HepG2 (cell line): ENCODE measurements around the gene SCYGR2. TPM values are rescaled to one million over a fixed set of nuclear protein-coding genes. Genes with fewer than 3 reads are reported as not detected.

Experiments used
- ATAC-seq: fragments of 200-7000 bp; cut with Tn5 transposase; 3 replicates; pipeline ENCODE4 v1.9.1; 2020; ENCODE audit warnings: mild to moderate bottlenecking, moderate library complexity
- BruUV-seq: library from RNA; stranded (reverse); fragments of 400-500 nt; replicated peaks from 2 replicates; lab custom pipeline; 2021; lab: Mats Ljungman, UMichigan
- CTCF ChIA-PET: fragments of 300-600 bp; formaldehyde crosslinking; extraction: SDS; loops from one replicate; lab custom pipeline; 2021; ENCODE audit warnings: low total read pairs, inconsistent platforms, low intra/inter-chr PET ratio; lab: Yijun Ruan, JAX
- POLR2A ChIA-PET: fragments of 350-600 bp; sonication (Branson Sonifier 250); formaldehyde crosslinking; loops from one replicate; lab custom pipeline; 2020; ENCODE audit warnings: antibody characterized with exemption, inconsistent platforms; lab: Yijun Ruan, JAX
- DNase-seq: peaks from one replicate; pipeline ENCODE4 v3.0.0-alpha.2; 2015; ENCODE audit warnings: low spot score
- FAIRE-seq: peaks from 3 replicates; lab custom pipeline; 2011; peaks lifted over from hg19 to GRCh38; lab: Jason Lieb, UNC
- H2AFZ ChIP-seq: one replicate; pipeline ENCODE4 v1.6.1; 2011; ENCODE audit warnings: low read length, inconsistent platforms
- H3K27ac ChIP-seq: fragments of 300-600 bp; 3 replicates; pipeline ENCODE4 v1.8.0; 2011; ENCODE audit warnings: mixed run types, mild to moderate bottlenecking, mixed read lengths, low read length, inconsistent platforms; ENCODE audit not compliant: insufficient read depth; ENCODE audit errors: extremely low read length
- H3K27me3 ChIP-seq, 2 experiments: fragments of 200-600 bp in 1 of 2; 2 replicates in 1 of 2; 3 replicates in 1 of 2; pipeline versions ENCODE4 v1.6.0 to v1.8.0; 2011; ENCODE audit warnings: low read length in 2 of 2, mild to moderate bottlenecking in 2 of 2, moderate library complexity in 2 of 2, inconsistent platforms in 1 of 2; ENCODE audit not compliant: insufficient read depth in 2 of 2, control insufficient read depth in 1 of 2
- H3K36me3 ChIP-seq, 2 experiments: fragments of 200-600 bp in 1 of 2; replicated peaks in 1 of 2; 2 replicates in 1 of 2; 3 replicates in 1 of 2; pipeline versions ENCODE4 v1.5.1 to v1.8.0; 2011; ENCODE audit warnings: low read length in 2 of 2, inconsistent platforms in 1 of 2; ENCODE audit not compliant: insufficient read depth in 2 of 2, control insufficient read depth in 1 of 2
- H3K4me1 ChIP-seq: 2 replicates; pipeline ENCODE4 v1.5.1; 2012; ENCODE audit warnings: low read length, inconsistent platforms; ENCODE audit not compliant: insufficient read depth
- H3K4me2 ChIP-seq: 2 replicates; pipeline ENCODE4 v1.6.0; 2011; ENCODE audit warnings: low read depth, low read length, inconsistent platforms
- H3K4me3 ChIP-seq, 3 experiments: fragments of 200-600 bp in 1 of 3; sonication (generic), shearing (Covaris generic) in 1 of 3; replicated peaks in 1 of 3; 2 replicates each; pipeline ENCODE4 v1.5.1; 2011 to 2016; ENCODE audit warnings: low read length in 3 of 3, inconsistent platforms in 2 of 3, low read depth in 2 of 3, mild to moderate bottlenecking in 2 of 3, control low read depth in 1 of 3, mixed read lengths in 1 of 3; ENCODE audit not compliant: insufficient read depth in 1 of 3
- H3K79me2 ChIP-seq: one replicate; pipeline ENCODE4 v1.6.1; 2011; ENCODE audit warnings: low read length, inconsistent platforms; ENCODE audit not compliant: insufficient read depth
- H3K9ac ChIP-seq: 2 replicates; pipeline ENCODE4 v1.6.0; 2011; ENCODE audit warnings: mild to moderate bottlenecking, low read depth, low read length, inconsistent platforms; ENCODE audit not compliant: insufficient read depth
- H3K9me3 ChIP-seq: 2 replicates; pipeline ENCODE4 v1.5.1; 2012; ENCODE audit warnings: mild to moderate bottlenecking, low read length
- H4K20me1 ChIP-seq: 2 replicates; pipeline ENCODE4 v1.6.0; 2011; ENCODE audit warnings: inconsistent platforms, mild to moderate bottlenecking, low read length, moderate library complexity; ENCODE audit not compliant: insufficient read depth
- CEBPB ChIP-seq: IDR thresholded peaks from 2 replicates; pipeline ENCODE4 v1.6.1; 2011; ENCODE audit warnings: low read depth, low read length, improper control_type of control experiment, borderline replicate concordance
- EP300 ChIP-seq, 3 experiments: sonication (generic) in 1 of 3; formaldehyde crosslinking in 1 of 3; IDR thresholded peaks; 2 replicates each; pipeline versions ENCODE4 v1.5.1 to v1.6.1; 2011 to 2020; ENCODE audit warnings: low read depth in 2 of 3, low read length in 2 of 3, borderline replicate concordance in 1 of 3, improper control_type of control experiment in 1 of 3, mild to moderate bottlenecking in 1 of 3, missing genetic modification reagents in 1 of 3, moderate library complexity in 1 of 3
- SOX6 ChIP-seq, 2 experiments: fragments of 450-650 bp in 1 of 2; sonication (generic) in 1 of 2; formaldehyde crosslinking in 1 of 2; IDR thresholded peaks; 2 replicates each; pipeline versions ENCODE4 v1.4.0 to v1.6.1; 2017 to 2020; ENCODE audit warnings: antibody characterized with exemption in 1 of 2, mild to moderate bottlenecking in 1 of 2, missing genetic modification reagents in 1 of 2
- WGBS: methylation state at CpG from one replicate; pipeline ENCODE4 v1.1.6; 2017; ENCODE audit warnings: low lambda C conversion rate; 5-methylcytosine and 5-hydroxymethylcytosine counted together
- in situ Hi-C: cut with HindIII; loops from 2 replicates; pipeline ENCODE4 v1.10.0; 2017; ENCODE audit warnings: low pct_unique_long_range_greater_than_20kb; ENCODE audit not compliant: extremely low pct_ligation_motif_present
- intact Hi-C: fragments of 100-400 bp; cut with micrococcal nuclease; formaldehyde crosslinking; loops from one replicate; pipeline ENCODE4 v1.10.0; 2022; ENCODE audit not compliant: unreplicated experiment
- polyA plus RNA-seq, 8 experiments: library from polyadenylated mRNA; depleted of rRNA in 3 of 8; stranded (reverse) in 7 of 8; unstranded in 1 of 8; fragments of >200 nt; fragmentation: Illumina TruSeq in 4 of 8; extraction: Trizol in 4 of 8; gene quantifications; 2 replicates each; pipeline versions ENCODE4 v1.2.1 to v1.2.3, GENCODE V29; 2011 to 2016; ENCODE audit warnings: low read depth in 4 of 8, missing spikeins in 1 of 8, mixed read lengths in 1 of 8; ENCODE audit not compliant: insufficient read depth in 1 of 8
- total RNA-seq, 5 experiments: library from RNA; depleted of rRNA; stranded (reverse); fragments of >200 nt; fragmentation: Illumina TruSeq; extraction: Trizol; gene quantifications; 2 replicates each; pipeline ENCODE4 v1.2.3, GENCODE V29; 2016; ENCODE audit warnings: low read depth in 1 of 5
- TF ChIP-seq, protein P1 (sequence below): sonication (generic); formaldehyde crosslinking; IDR thresholded peaks from 2 replicates; pipeline ENCODE4 v1.5.0; 2020; ENCODE audit warnings: mild to moderate bottlenecking, missing genetic modification reagents, borderline replicate concordance
- TF ChIP-seq, protein P2 (sequence below): sonication (generic); formaldehyde crosslinking; IDR thresholded peaks from 2 replicates; pipeline ENCODE4 v1.8.0; 2022; ENCODE audit warnings: mild to moderate bottlenecking, missing genetic modification reagents, moderate library complexity

SCYGR2 gene
- total and polyA plus RNA-seq, 2 of the 13 experiments (the other 11 are each of a cell fraction or from before 2014, with no cell fraction given), result not detected

DNA sequence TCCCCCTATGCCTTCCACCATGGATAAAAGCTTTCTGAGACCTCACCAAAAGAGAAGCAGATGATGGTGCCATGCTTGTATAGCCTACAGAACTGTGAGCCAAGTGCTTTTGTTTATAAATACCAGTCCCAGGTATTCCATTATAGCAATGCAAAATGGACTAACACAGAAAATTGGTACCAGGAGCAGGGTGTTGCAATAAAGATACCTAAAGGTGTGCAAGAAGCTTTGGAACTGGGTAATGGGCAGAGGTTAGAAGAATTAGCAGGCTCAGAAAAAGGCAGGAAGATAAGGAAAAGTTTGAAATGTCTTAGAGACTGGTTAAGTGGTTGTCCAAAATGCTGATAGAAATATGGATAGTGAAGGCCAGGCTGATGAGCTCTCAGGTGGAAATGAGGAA is 16.3 kb upstream of the SCYGR2 start (continued):
- TF ChIP-seq, protein P1, sequence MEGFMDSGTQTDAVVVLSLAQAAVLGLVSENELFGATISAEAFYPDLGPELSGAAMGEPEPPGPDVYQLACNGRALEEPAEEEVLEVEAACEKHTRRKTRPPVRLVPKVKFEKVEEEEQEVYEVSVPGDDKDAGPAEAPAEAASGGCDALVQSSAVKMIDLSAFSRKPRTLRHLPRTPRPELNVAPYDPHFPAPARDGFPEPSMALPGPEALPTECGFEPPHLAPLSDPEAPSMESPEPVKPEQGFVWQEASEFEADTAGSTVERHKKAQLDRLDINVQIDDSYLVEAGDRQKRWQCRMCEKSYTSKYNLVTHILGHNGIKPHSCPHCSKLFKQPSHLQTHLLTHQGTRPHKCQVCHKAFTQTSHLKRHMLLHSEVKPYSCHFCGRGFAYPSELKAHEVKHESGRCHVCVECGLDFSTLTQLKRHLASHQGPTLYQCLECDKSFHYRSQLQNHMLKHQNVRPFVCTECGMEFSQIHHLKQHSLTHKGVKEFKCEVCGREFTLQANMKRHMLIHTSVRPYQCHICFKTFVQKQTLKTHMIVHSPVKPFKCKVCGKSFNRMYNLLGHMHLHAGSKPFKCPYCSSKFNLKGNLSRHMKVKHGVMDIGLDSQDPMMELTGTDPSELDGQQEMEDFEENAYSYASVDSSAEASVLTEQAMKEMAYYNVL (CRISPR knock-in tag), result no peak
- TF ChIP-seq SOX6 (IDR thresholded peaks at IDR 0.05), result no peak
- no peak for TF ChIP-seq SOX6 (CRISPR knock-in tag; IDR thresholded peaks at IDR 0.05)
- TF ChIP-seq, protein P2, sequence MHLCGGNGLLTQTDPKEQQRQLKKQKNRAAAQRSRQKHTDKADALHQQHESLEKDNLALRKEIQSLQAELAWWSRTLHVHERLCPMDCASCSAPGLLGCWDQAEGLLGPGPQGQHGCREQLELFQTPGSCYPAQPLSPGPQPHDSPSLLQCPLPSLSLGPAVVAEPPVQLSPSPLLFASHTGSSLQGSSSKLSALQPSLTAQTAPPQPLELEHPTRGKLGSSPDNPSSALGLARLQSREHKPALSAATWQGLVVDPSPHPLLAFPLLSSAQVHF (CRISPR knock-in tag), result no peak

DNA sequence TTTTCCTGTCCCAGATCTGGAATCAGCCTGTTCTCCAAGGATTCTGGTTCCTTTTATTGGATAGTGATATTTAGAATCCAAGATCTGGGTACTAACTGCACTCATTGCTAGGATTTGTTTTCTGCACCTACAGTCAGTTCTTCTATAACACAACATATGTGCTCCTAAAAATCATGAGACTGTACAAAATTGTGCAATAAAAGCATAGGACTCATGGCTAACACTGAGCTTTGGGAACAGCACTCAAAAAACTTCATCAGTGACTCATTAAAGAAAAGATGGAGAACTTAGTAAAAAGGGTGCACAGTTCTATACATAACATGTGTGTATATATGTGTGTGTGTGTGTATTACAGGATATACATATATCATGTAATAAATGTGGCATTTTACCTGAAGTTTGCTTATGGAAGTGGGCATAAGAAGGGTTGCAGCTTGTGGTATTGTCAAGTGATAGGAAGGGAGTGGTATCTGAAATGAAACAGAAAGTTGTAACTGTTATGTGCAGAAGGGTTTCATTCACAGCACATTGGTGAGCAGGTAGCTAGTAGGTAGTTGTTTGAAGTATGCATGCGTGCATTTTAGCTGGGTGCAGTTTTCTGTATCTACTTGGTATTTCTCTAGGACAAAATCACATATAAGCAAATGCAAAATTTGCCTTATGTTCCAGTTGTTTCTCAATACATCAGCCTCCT is 5.9 kb upstream of the SCYGR2 start:
- no peak for DNase-seq
- H3K4me1 ChIP-seq, result peaks cover 4% of the 10 kb centered on the region; the same call in 1 of the 2 replicates
- no peak overlapping the region for H3K27ac ChIP-seq
- H4K20me1 ChIP-seq, result no peaks in the 10 kb centered on the region
- intact Hi-C loops (no loop called here), in situ Hi-C loops (no loop called here)
- no peak overlapping the region for H3K4me3 ChIP-seq
- no peaks in the 10 kb centered on the region for H3K79me2 ChIP-seq
- no peak overlapping the region for H3K4me2 ChIP-seq
- POLR2A ChIA-PET, result no interaction called here
- no peaks in the 10 kb centered on the region for H3K36me3 ChIP-seq
- no peak for FAIRE-seq
- BruUV-seq, result no TSS peak
- peaks cover 0 to 5% of the 10 kb centered on the region in 2 experiments; a peak in 1 of 5 replicates for H3K27me3 ChIP-seq
- 50% methylated on average over 1 of the region's 1 CpG for WGBS
- no peaks in the 10 kb centered on the region for H3K9me3 ChIP-seq
- CTCF ChIA-PET, result no interaction called here
- TF ChIP-seq EP300 (IDR thresholded peaks at IDR 0.05; ENCODE audit: low read depth in 2 of 2, low read length in 2 of 2) (no peak), EP300 (CRISPR knock-in tag; IDR thresholded peaks at IDR 0.05; ENCODE audit: borderline replicate concordance) (no peak), CEBPB (peak; percentile 53; the same call in 1 of the 2 replicates)
- H2AFZ ChIP-seq, result no peak overlapping the region
- no peak for ATAC-seq
- H3K9ac ChIP-seq, result no peak overlapping the region
